Activated CD4-positive, CD25-positive, alpha-beta regulatory T cell (primary cell): Measurements from ENCODE around the gene MED12L.
"Not testable (repeated sequence)": the region's sequence is repeated elsewhere in the genome, so short reads cannot be mapped to it uniquely, and the experiment has no call there.

Source experiments
- DNase-seq, 4 experiments: peaks; one replicate each; lab custom pipeline; 2025; lab: John Stamatoyannopoulos, UW

Gene MED12L

GRCh38 chr3:151372063-151372820 is 286.8 kb downstream of the MED12L start:
- DNase-seq = no peak

GRCh38 chr3:151377768-151378385 is 292.4 kb downstream of the MED12L start:
- no peak for DNase-seq

- no peak for DNase-seq
These were observed 293.7 kb downstream of the MED12L start for GRCh38 chr3:151379083-151379734.

- DNase-seq = no peak
These were observed 297.2 kb downstream of the MED12L start for GRCh38 chr3:151382671-151383070.

GRCh38 chr3:151383111-151383510 is 297.6 kb downstream of the MED12L start:
- DNase-seq = no peak

- DNase-seq = no peak
These were observed 298.5 kb downstream of the MED12L start for GRCh38 chr3:151383956-151384355.

- DNase-seq = no peak
These were observed 299.3 kb downstream of the MED12L start, which contains the start of gene P2RY12 for GRCh38 chr3:151384741-151385174. P2RY12 (minus strand) TSS chr3:151384753; CDS start chr3:151338845, 45,908 bp downstream.

GRCh38 chr3:151386056-151386455 is 300.6 kb downstream of the MED12L start:
- DNase-seq = no peak

GRCh38 chr3:151387432-151387831 is 302.0 kb downstream of the MED12L start:
- DNase-seq = no peak

GRCh38 chr3:151387842-151388241 is 302.4 kb downstream of the MED12L start:
- DNase-seq = no peak

- DNase-seq = no peak
These were observed 306.3 kb downstream of the MED12L start for GRCh38 chr3:151391720-151392119.

- not testable (repeated sequence) for DNase-seq
These were observed 306.7 kb downstream of the MED12L start for GRCh38 chr3:151392191-151392590.

- DNase-seq = no peak
These were observed 307.8 kb downstream of the MED12L start for GRCh38 chr3:151393146-151393830.

GRCh38 chr3:151393941-151394340 is 308.5 kb downstream of the MED12L start:
- no peak for DNase-seq

- DNase-seq = no peak
These were observed 309.1 kb downstream of the MED12L start for GRCh38 chr3:151394611-151395010.

GRCh38 chr3:151395806-151396205 is 310.3 kb downstream of the MED12L start:
- no peak for DNase-seq

- DNase-seq = no peak
These were observed 313.4 kb downstream of the MED12L start for GRCh38 chr3:151398895-151399294.

- no peak for DNase-seq
These were observed 314.9 kb downstream of the MED12L start for GRCh38 chr3:151400341-151400740.

- no peak for DNase-seq
These were observed 316.9 kb downstream of the MED12L start for GRCh38 chr3:151402349-151402748.

- no peak for DNase-seq
These were observed 317.8 kb downstream of the MED12L start for GRCh38 chr3:151403246-151403645.

GRCh38 chr3:151404316-151404715 is 318.9 kb downstream of the MED12L start:
- DNase-seq = no peak

GRCh38 chr3:151407928-151408327 is 322.5 kb downstream of the MED12L start:
- DNase-seq = no peak
